GM23338 (cell line): ENCODE results near the gene ZNF800. TPM values are rescaled to one million over a fixed set of nuclear protein-coding genes. Genes with fewer than 3 reads are reported as not detected.

Experiments
- ATAC-seq: fragments of 200-7000 bp; cut with Tn5 transposase; 3 replicates; pipeline ENCODE4 v1.9.1; 2020
- DNase-seq: peaks from one replicate; pipeline ENCODE4 v3.0.0-alpha.2; 2015; ENCODE audit warnings: low spot score
- H2AFZ ChIP-seq: fragments of 200-600 bp; sonication (generic); 2 replicates; pipeline ENCODE4 v1.8.0; 2016; ENCODE audit warnings: antibody characterized with exemption, mild to moderate bottlenecking, moderate library complexity
- H3F3A ChIP-seq: fragments of 200-600 bp; sonication (generic); replicated peaks from 2 replicates; pipeline ENCODE4 v1.8.0; 2017; ENCODE audit warnings: antibody characterized with exemption, mixed run types, low read depth
- H3K27ac ChIP-seq: fragments of 200-600 bp; sonication (generic); 2 replicates; pipeline ENCODE4 v1.6.1; 2016; ENCODE audit warnings: low read depth
- H3K27me3 ChIP-seq: fragments of 200-600 bp; sonication (generic); 2 replicates; pipeline ENCODE4 v1.8.0; 2016; ENCODE audit warnings: mild to moderate bottlenecking, mixed run types, moderate library complexity; ENCODE audit not compliant: insufficient read depth
- H3K36me3 ChIP-seq: fragments of 200-600 bp; sonication (generic); 2 replicates; pipeline ENCODE4 v1.8.0; 2016; ENCODE audit warnings: mild to moderate bottlenecking; ENCODE audit not compliant: insufficient read depth
- H3K4me1 ChIP-seq: fragments of 200-600 bp; sonication (generic); 2 replicates; pipeline ENCODE4 v1.8.0; 2016; ENCODE audit warnings: mild to moderate bottlenecking, moderate library complexity; ENCODE audit not compliant: insufficient read depth
- H3K4me2 ChIP-seq: fragments of 200-600 bp; sonication (generic); 2 replicates; pipeline ENCODE4 v1.7.1; 2017; ENCODE audit warnings: mixed run types
- H3K4me3 ChIP-seq: fragments of 200-600 bp; sonication (generic); 2 replicates; pipeline ENCODE4 v1.6.1; 2016; ENCODE audit warnings: mixed run types
- H3K79me2 ChIP-seq: fragments of 200-600 bp; sonication (generic); replicated peaks from 2 replicates; pipeline ENCODE4 v1.8.0; 2017; ENCODE audit warnings: mild to moderate bottlenecking; ENCODE audit not compliant: insufficient read depth
- H3K9me2 ChIP-seq: fragments of 200-600 bp; sonication (generic); 2 replicates; pipeline ENCODE4 v1.8.0; 2017; ENCODE audit not compliant: insufficient read depth
- H4K20me1 ChIP-seq: fragments of 200-600 bp; sonication (generic); replicated peaks from 2 replicates; pipeline ENCODE4 v1.8.0; 2017; ENCODE audit warnings: mild to moderate bottlenecking; ENCODE audit not compliant: insufficient read depth
- H3K27ac Mint-ChIP-seq: 2 replicates; pipeline ENCODE4 v1.8.0; 2020; ENCODE audit warnings: inconsistent platforms, mild to moderate bottlenecking, moderate library complexity, mixed read lengths
- H3K27me3 Mint-ChIP-seq: 3 replicates; pipeline ENCODE4 v1.8.0; 2022; ENCODE audit warnings: low read depth, mild to moderate bottlenecking, moderate library complexity, mixed read lengths, inconsistent platforms; ENCODE audit not compliant: insufficient read depth, poor library complexity
- H3K36me3 Mint-ChIP-seq: 3 replicates; pipeline ENCODE4 v1.8.0; 2021; ENCODE audit warnings: low read depth, mild to moderate bottlenecking, inconsistent platforms, moderate library complexity, mixed read lengths
- H3K4me1 Mint-ChIP-seq: 3 replicates; pipeline ENCODE4 v1.8.0; 2020; ENCODE audit warnings: mild to moderate bottlenecking, inconsistent platforms, mixed read lengths
- H3K4me3 Mint-ChIP-seq: 3 replicates; pipeline ENCODE4 v1.8.0; 2021; ENCODE audit warnings: moderate library complexity, mild to moderate bottlenecking, inconsistent platforms, mixed read lengths
- H3K9me3 Mint-ChIP-seq: 3 replicates; pipeline ENCODE4 v1.8.0; 2020; ENCODE audit warnings: moderate library complexity, mild to moderate bottlenecking, inconsistent platforms, mixed read lengths
- CREB1 ChIP-seq: fragments of 250-450 bp; sonication (Bioruptor Pico); IDR thresholded peaks from 2 replicates; pipeline ENCODE4 v1.5.0; 2020; ENCODE audit warnings: low read depth, mild to moderate bottlenecking, moderate library complexity
- ETS1 ChIP-seq: IDR thresholded peaks from 2 replicates; pipeline ENCODE4 v1.6.1; 2016; ENCODE audit warnings: antibody characterized with exemption
- EZH2 ChIP-seq: fragments of 200-600 bp; sonication (generic); IDR thresholded peaks from one replicate; pipeline ENCODE4 v1.8.0; 2017; ENCODE audit warnings: antibody characterized with exemption, mild to moderate bottlenecking, low read depth; ENCODE audit not compliant: unreplicated experiment
- EZH2phosphoT487 ChIP-seq: fragments of 200-600 bp; sonication (generic); IDR thresholded peaks from one replicate; pipeline ENCODE4 v1.8.1; 2018; ENCODE audit warnings: antibody characterized with exemption; ENCODE audit not compliant: unreplicated experiment
- NANOG ChIP-seq: IDR thresholded peaks from 2 replicates; pipeline ENCODE4 v1.6.1; 2016; ENCODE audit warnings: antibody characterized with exemption, borderline replicate concordance
- POLR2AphosphoS5 ChIP-seq: IDR thresholded peaks from 2 replicates; pipeline ENCODE4 v1.6.1; 2016; ENCODE audit warnings: antibody characterized with exemption, low read depth
- ZNF114 ChIP-seq: fragments of 250-450 bp; sonication (Bioruptor Pico); IDR thresholded peaks from 2 replicates; pipeline ENCODE4 v1.5.0; 2020; ENCODE audit warnings: mild to moderate bottlenecking, moderate library complexity
- ZNF462 ChIP-seq: fragments of 250-450 bp; sonication (Bioruptor Pico); IDR thresholded peaks from 2 replicates; pipeline ENCODE4 v1.5.0; 2020; ENCODE audit warnings: mild to moderate bottlenecking, moderate library complexity
- long read RNA-seq: library from polyadenylated mRNA; unstranded; transcript quantifications from one replicate; pipeline ENCODE4 v2.0.0, GENCODE V29; 2020; ENCODE audit not compliant: unreplicated experiment
- polyA plus RNA-seq: library from polyadenylated mRNA; unstranded; fragments of >200 nt; fragmentation: Nextera tagmentation; extraction: Ambion mirVana; gene quantifications from 2 replicates; pipeline ENCODE4 v1.2.1, GENCODE V29; 2016
- total RNA-seq: library from RNA; depleted of rRNA; stranded (reverse); fragments of >200 nt; shearing (Covaris generic); gene quantifications from 2 replicates; pipeline ENCODE4 v1.2.3, GENCODE V29; 2014; rRNA removed

The ZNF800 gene, protein sequence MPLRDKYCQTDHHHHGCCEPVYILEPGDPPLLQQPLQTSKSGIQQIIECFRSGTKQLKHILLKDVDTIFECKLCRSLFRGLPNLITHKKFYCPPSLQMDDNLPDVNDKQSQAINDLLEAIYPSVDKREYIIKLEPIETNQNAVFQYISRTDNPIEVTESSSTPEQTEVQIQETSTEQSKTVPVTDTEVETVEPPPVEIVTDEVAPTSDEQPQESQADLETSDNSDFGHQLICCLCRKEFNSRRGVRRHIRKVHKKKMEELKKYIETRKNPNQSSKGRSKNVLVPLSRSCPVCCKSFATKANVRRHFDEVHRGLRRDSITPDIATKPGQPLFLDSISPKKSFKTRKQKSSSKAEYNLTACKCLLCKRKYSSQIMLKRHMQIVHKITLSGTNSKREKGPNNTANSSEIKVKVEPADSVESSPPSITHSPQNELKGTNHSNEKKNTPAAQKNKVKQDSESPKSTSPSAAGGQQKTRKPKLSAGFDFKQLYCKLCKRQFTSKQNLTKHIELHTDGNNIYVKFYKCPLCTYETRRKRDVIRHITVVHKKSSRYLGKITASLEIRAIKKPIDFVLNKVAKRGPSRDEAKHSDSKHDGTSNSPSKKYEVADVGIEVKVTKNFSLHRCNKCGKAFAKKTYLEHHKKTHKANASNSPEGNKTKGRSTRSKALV
- total RNA-seq: 5.4 and 7.5 TPM in 2 replicates
- polyA plus RNA-seq: 7.1 and 8.3 TPM in 2 replicates
- long read RNA-seq, partial matches to known transcripts: 2 of 2 reads
- long read RNA-seq, other reads (novel, unspliced or antisense): 0 of 2 reads

DNA sequence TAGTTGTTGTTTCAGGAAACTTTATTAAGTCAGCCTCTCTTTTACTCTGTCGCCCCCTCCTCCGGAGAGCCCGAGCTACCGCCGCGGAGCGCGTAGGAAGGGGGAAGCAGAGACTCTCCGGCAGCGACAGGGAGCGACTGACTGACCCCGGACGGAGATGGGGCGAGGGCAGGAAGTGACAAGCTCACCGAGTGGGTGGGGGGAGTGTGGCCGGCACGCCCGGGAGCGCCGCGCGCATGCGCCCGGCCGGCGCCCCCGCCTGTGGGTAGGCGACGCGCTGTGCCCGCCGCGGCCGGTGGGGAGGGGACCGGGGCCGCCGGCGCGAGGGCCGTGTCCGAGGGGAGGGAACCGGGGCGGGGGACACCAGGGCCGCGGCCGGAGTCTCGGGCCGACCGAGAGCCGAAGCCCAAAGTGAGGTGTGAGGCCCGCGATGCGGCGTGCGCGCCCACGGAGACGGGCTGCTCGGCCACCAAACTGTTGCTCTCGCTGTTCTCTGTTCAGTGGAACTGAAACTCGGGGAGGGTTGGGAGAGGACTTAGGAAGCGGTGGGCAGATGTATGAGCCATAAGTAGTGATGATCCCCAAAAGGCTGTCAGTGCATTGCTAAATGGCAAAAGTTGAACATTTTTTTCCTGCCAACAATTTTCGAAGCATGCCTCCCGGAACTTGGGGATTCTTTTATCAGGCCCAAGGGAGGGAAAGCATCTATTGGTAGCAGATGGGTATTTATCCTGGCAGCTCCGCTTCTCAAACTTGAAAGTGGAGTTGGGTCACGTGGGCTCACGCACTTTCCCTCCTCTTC, at the start of gene ZNF800:
ZNF800 (minus strand) TSS at position 143 of the 802 bp plus-strand sequence. CDS start 1,151 bp downstream, outside the sequence.
- no peak within 1 kb of the TSS for H3K27ac Mint-ChIP-seq
- peaks cover 9% of the 10 kb centered on the region for H3K36me3 Mint-ChIP-seq
- no peak within 1 kb of the TSS for H3K27ac ChIP-seq
- no peaks in the 10 kb centered on the region for H3K36me3 ChIP-seq
- H3K4me3 ChIP-seq: peak within 1 kb of the TSS; percentile 89
- TF ChIP-seq POLR2AphosphoS5 (peak; percentile 76), CREB1 (CRISPR knock-in tag) (peak; percentile 65), ETS1 (0 out of 2 replicates have a peak, but pooled peaks have one; percentile 43), ZNF114 (CRISPR knock-in tag) (no peak)
- peak; percentile 83 for DNase-seq
- no peaks in the 10 kb centered on the region for H3K79me2 ChIP-seq
- ATAC-seq: peak; percentile 83
- no peaks in the 10 kb centered on the region for H3F3A ChIP-seq
- H4K20me1 ChIP-seq: peaks cover 7% of the 10 kb centered on the region
- H3K27me3 Mint-ChIP-seq: peaks cover 29% of the 10 kb centered on the region
- peak within 1 kb of the TSS; percentile 99 for H2AFZ ChIP-seq
- peaks cover 53% of the 10 kb centered on the region for H3K27me3 ChIP-seq
- peak within 1 kb of the TSS; percentile 98 for H3K4me2 ChIP-seq
- peak within 1 kb of the TSS; percentile 94 for H3K4me3 Mint-ChIP-seq
- H3K4me1 Mint-ChIP-seq: peaks cover 11% of the 10 kb centered on the region; the same call in 2 of the 3 replicates
- H3K9me2 ChIP-seq: no peaks in the 10 kb centered on the region
- no peaks in the 10 kb centered on the region; the same call in 1 of the 2 replicates for H3K4me1 ChIP-seq
- H3K9me3 Mint-ChIP-seq: no peaks in the 10 kb centered on the region

GRCh38 chr7:127440206-127440605, 47.7 kb upstream of the ZNF800 start:
- DNase-seq (no peak), ATAC-seq (peak; percentile 71)
- no peaks in the 10 kb centered on the region for H3K9me3 Mint-ChIP-seq
- no peaks in the 10 kb centered on the region for H3F3A ChIP-seq
- H3K4me2 ChIP-seq: no peak overlapping the region
- no peaks in the 10 kb centered on the region for H3K79me2 ChIP-seq
- no peaks in the 10 kb centered on the region for H3K27me3 ChIP-seq
- peaks cover 2% of the 10 kb centered on the region for H3K27me3 Mint-ChIP-seq
- no peak overlapping the region for H3K27ac ChIP-seq
- H3K36me3 Mint-ChIP-seq: no peaks in the 10 kb centered on the region
- no peak overlapping the region; the same call in 1 of the 2 replicates for H3K27ac Mint-ChIP-seq
- no peaks in the 10 kb centered on the region for H3K9me2 ChIP-seq
- H3K4me3 ChIP-seq: no peak overlapping the region
- H3K4me1 ChIP-seq: no peaks in the 10 kb centered on the region; the same call in 1 of the 2 replicates
- peaks cover 14% of the 10 kb centered on the region for H3K4me1 Mint-ChIP-seq
- no peak overlapping the region for H2AFZ ChIP-seq
- no peaks in the 10 kb centered on the region for H4K20me1 ChIP-seq
- no peaks in the 10 kb centered on the region for H3K36me3 ChIP-seq
- no peak overlapping the region for H3K4me3 Mint-ChIP-seq
- TF ChIP-seq ZNF462 (CRISPR knock-in tag) (no peak), EZH2 (no peak), EZH2phosphoT487 (no peak), NANOG (no peak)
